HepG2 (cell line): ENCODE measurements around the gene PGC. TPM values are rescaled to one million over a fixed set of nuclear protein-coding genes. Genes with fewer than 3 reads are reported as not detected.
A peak's percentile ranks its signal among the peaks of the same experiment; 100 is the strongest.

Source experiments
- CEBPB ChIP-seq: IDR thresholded peaks from 2 replicates; pipeline ENCODE4 v1.6.1; 2011; ENCODE audit warnings: low read depth, low read length, improper control_type of control experiment, borderline replicate concordance
- DPF2 ChIP-seq: sonication (generic); formaldehyde crosslinking; IDR thresholded peaks from 2 replicates; pipeline ENCODE4 v1.4.0; 2020; ENCODE audit warnings: mild to moderate bottlenecking, low read depth, missing genetic modification reagents, borderline replicate concordance
- ESRRA ChIP-seq: sonication (generic); formaldehyde crosslinking; IDR thresholded peaks from 2 replicates; pipeline ENCODE4 v1.5.1; 2020; ENCODE audit warnings: mild to moderate bottlenecking, low read depth, missing genetic modification reagents
- HOXA5 ChIP-seq: sonication (generic); formaldehyde crosslinking; IDR thresholded peaks from 2 replicates; pipeline ENCODE4 v1.4.0; 2020; ENCODE audit warnings: missing genetic modification reagents
- MIER2 ChIP-seq: IDR thresholded peaks from 2 replicates; pipeline ENCODE4 v1.6.1; 2016; ENCODE audit warnings: missing biosample characterization, missing genetic modification reagents
- MTA1 ChIP-seq: sonication (generic); formaldehyde crosslinking; IDR thresholded peaks from 2 replicates; pipeline ENCODE4 v1.4.0; 2020; ENCODE audit warnings: missing genetic modification reagents, mild to moderate bottlenecking, borderline replicate concordance
- MTERF4 ChIP-seq: sonication (generic); formaldehyde crosslinking; IDR thresholded peaks from 2 replicates; pipeline ENCODE4 v1.8.0; 2023; ENCODE audit warnings: mild to moderate bottlenecking, missing genetic modification reagents
- MXD4 ChIP-seq: IDR thresholded peaks from 2 replicates; pipeline ENCODE4 v1.6.1; 2016; ENCODE audit warnings: mild to moderate bottlenecking, missing biosample characterization, missing genetic modification reagents
- NPAS2 ChIP-seq: sonication (generic); formaldehyde crosslinking; IDR thresholded peaks from 2 replicates; pipeline ENCODE4 v1.8.0; 2022; ENCODE audit warnings: mild to moderate bottlenecking, missing genetic modification reagents, borderline replicate concordance
- SOX13 ChIP-seq, 3 experiments: fragments of 450-650 bp in 1 of 3; sonication (generic) in 1 of 3; formaldehyde crosslinking in 1 of 3; IDR thresholded peaks in 2 of 3; conservative IDR thresholded peaks in 1 of 3; 2 replicates each; pipeline versions ENCODE4 v1.5.0 to v1.6.1; 2016 to 2020; ENCODE audit warnings: antibody characterized with exemption in 1 of 3, mild to moderate bottlenecking in 1 of 3, missing compliant biosample characterization in 1 of 3, missing genetic modification reagents in 1 of 3, moderate library complexity in 1 of 3
- TRIM24 ChIP-seq: sonication (generic); formaldehyde crosslinking; IDR thresholded peaks from 2 replicates; pipeline ENCODE4 v1.8.0; 2022; ENCODE audit warnings: mild to moderate bottlenecking, missing genetic modification reagents
- WIZ ChIP-seq: sonication (generic); formaldehyde crosslinking; IDR thresholded peaks from 2 replicates; pipeline ENCODE4 v1.5.1; 2020; ENCODE audit warnings: mild to moderate bottlenecking, missing genetic modification reagents
- ZBTB42 ChIP-seq: sonication (generic); formaldehyde crosslinking; IDR thresholded peaks from 2 replicates; pipeline ENCODE4 v1.5.0; 2020; ENCODE audit warnings: mild to moderate bottlenecking, missing genetic modification reagents
- ZNF235 ChIP-seq: sonication (generic); formaldehyde crosslinking; IDR thresholded peaks from 2 replicates; pipeline ENCODE4 v1.8.1; 2023; ENCODE audit warnings: mild to moderate bottlenecking, missing genetic modification reagents, borderline replicate concordance
- ZNF281 ChIP-seq: sonication (generic); formaldehyde crosslinking; IDR thresholded peaks from 2 replicates; pipeline ENCODE4 v1.4.0; 2020; ENCODE audit warnings: missing genetic modification reagents, borderline replicate concordance
- ZNF33A ChIP-seq: sonication (generic); formaldehyde crosslinking; IDR thresholded peaks from 2 replicates; pipeline ENCODE4 v1.5.1; 2020; ENCODE audit warnings: missing genetic modification reagents, mild to moderate bottlenecking, moderate library complexity, borderline replicate concordance
- ZNF550 ChIP-seq: sonication (generic); formaldehyde crosslinking; IDR thresholded peaks from 2 replicates; pipeline ENCODE4 v1.4.0; 2020; ENCODE audit warnings: mild to moderate bottlenecking, missing genetic modification reagents, borderline replicate concordance
- polyA plus RNA-seq, 8 experiments: library from polyadenylated mRNA; depleted of rRNA in 3 of 8; stranded (reverse) in 7 of 8; unstranded in 1 of 8; fragments of >200 nt; fragmentation: Illumina TruSeq in 4 of 8; extraction: Trizol in 4 of 8; gene quantifications; 2 replicates each; pipeline versions ENCODE4 v1.2.1 to v1.2.3, GENCODE V29; 2011 to 2016; ENCODE audit warnings: low read depth in 4 of 8, missing spikeins in 1 of 8, mixed read lengths in 1 of 8; ENCODE audit not compliant: insufficient read depth in 1 of 8
- total RNA-seq, 5 experiments: library from RNA; depleted of rRNA; stranded (reverse); fragments of >200 nt; fragmentation: Illumina TruSeq; extraction: Trizol; gene quantifications; 2 replicates each; pipeline ENCODE4 v1.2.3, GENCODE V29; 2016; ENCODE audit warnings: low read depth in 1 of 5
- TF ChIP-seq, protein P1 (sequence below): sonication (generic); formaldehyde crosslinking; conservative IDR thresholded peaks from 2 replicates; pipeline ENCODE4 v1.4.0; 2020; ENCODE audit warnings: missing genetic modification reagents
- TF ChIP-seq, protein P2 (sequence below): sonication (generic); formaldehyde crosslinking; IDR thresholded peaks from 2 replicates; pipeline ENCODE4 v1.9.0; 2021; ENCODE audit warnings: missing genetic modification reagents, mild to moderate bottlenecking, borderline replicate concordance
- TF ChIP-seq, protein P3 (sequence below): sonication (generic); formaldehyde crosslinking; IDR thresholded peaks from 2 replicates; pipeline ENCODE4 v1.4.0; 2020; ENCODE audit warnings: mild to moderate bottlenecking, missing genetic modification reagents
- TF ChIP-seq, protein P4 (sequence below): IDR thresholded peaks from 2 replicates; pipeline ENCODE4 v1.6.1; 2016; ENCODE audit warnings: missing genetic modification reagents, missing compliant biosample characterization

PGC gene
- total and polyA plus RNA-seq, 2 of the 13 experiments (the other 11 are each of a cell fraction or from before 2014, with no cell fraction given) = 426 to 502 TPM

- TF ChIP-seq ZNF281 = no peak
- no peak for TF ChIP-seq NPAS2 (CRISPR knock-in tag)
- TF ChIP-seq CEBPB = no peak
- TF ChIP-seq MTA1 = no peak
- TF ChIP-seq ZNF235 (CRISPR knock-in tag) = no peak
- peak; percentile 74 for TF ChIP-seq HOXA5 (CRISPR knock-in tag)
- no peak for TF ChIP-seq ZBTB42 (CRISPR knock-in tag)
- TF ChIP-seq ZNF550 (CRISPR knock-in tag) = no peak
- no peak for TF ChIP-seq ZNF33A (CRISPR knock-in tag)
- TF ChIP-seq TRIM24 (CRISPR knock-in tag) = no peak
- no peak for TF ChIP-seq SOX13 (IDR thresholded peaks at IDR 0.05)
- peak in 1 of 2 experiments; percentile 68; a peak in 1 of 4 replicates for TF ChIP-seq SOX13 (CRISPR knock-in tag; conservative IDR thresholded peaks at IDR 0.05 in 1 of 2, IDR thresholded peaks at IDR 0.05 in 1 of 2)
- TF ChIP-seq WIZ (CRISPR knock-in tag) = peak; percentile 77; the same call in 1 of the 2 replicates
- TF ChIP-seq, protein P1, sequence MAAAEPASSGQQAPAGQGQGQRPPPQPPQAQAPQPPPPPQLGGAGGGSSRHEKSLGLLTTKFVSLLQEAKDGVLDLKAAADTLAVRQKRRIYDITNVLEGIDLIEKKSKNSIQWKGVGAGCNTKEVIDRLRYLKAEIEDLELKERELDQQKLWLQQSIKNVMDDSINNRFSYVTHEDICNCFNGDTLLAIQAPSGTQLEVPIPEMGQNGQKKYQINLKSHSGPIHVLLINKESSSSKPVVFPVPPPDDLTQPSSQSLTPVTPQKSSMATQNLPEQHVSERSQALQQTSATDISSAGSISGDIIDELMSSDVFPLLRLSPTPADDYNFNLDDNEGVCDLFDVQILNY (CRISPR knock-in tag) = peak; percentile 81; the same call in 1 of the 2 replicates
- peak; percentile 65; the same call in 1 of the 2 replicates for TF ChIP-seq MXD4
- no peak for TF ChIP-seq DPF2 (CRISPR knock-in tag)
- TF ChIP-seq MTERF4 (CRISPR knock-in tag) = no peak
- TF ChIP-seq MIER2 (CRISPR knock-in tag) = peak; percentile 52; the same call in 1 of the 2 replicates
- TF ChIP-seq, protein P2, sequence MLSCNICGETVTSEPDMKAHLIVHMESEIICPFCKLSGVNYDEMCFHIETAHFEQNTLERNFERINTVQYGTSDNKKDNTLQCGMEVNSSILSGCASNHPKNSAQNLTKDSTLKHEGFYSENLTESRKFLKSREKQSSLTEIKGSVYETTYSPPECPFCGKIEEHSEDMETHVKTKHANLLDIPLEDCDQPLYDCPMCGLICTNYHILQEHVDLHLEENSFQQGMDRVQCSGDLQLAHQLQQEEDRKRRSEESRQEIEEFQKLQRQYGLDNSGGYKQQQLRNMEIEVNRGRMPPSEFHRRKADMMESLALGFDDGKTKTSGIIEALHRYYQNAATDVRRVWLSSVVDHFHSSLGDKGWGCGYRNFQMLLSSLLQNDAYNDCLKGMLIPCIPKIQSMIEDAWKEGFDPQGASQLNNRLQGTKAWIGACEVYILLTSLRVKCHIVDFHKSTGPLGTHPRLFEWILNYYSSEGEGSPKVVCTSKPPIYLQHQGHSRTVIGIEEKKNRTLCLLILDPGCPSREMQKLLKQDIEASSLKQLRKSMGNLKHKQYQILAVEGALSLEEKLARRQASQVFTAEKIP = no peak
- peak; percentile 75; the same call in 1 of the 2 replicates for TF ChIP-seq ESRRA
- TF ChIP-seq, protein P3, sequence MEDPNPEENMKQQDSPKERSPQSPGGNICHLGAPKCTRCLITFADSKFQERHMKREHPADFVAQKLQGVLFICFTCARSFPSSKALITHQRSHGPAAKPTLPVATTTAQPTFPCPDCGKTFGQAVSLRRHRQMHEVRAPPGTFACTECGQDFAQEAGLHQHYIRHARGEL = no peak
- TF ChIP-seq, protein P4, sequence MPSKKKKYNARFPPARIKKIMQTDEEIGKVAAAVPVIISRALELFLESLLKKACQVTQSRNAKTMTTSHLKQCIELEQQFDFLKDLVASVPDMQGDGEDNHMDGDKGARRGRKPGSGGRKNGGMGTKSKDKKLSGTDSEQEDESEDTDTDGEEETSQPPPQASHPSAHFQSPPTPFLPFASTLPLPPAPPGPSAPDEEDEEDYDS (CRISPR knock-in tag) = peak; percentile 50; the same call in 1 of the 2 replicates
Measured at GRCh38 chr6:41735427-41736185, 11.6 kb downstream of the PGC start, which contains the start of gene TFEB (continued).
